HG03060 (cell line): ENCODE results near the gene KCNAB1.

Source experiments
- ATAC-seq: cut with Tn5 transposase; IDR thresholded peaks from one replicate; pipeline ENCODE4 v1.9.1; 2021; ENCODE audit warnings: low read depth, moderate number of reproducible peaks; ENCODE audit not compliant: unreplicated experiment

KCNAB1 gene

GRCh38 chr3:156300929-156301840, 180.8 kb downstream of the KCNAB1 start:
- no peak for ATAC-seq

GRCh38 chr3:156303001-156303707, 182.8 kb downstream of the KCNAB1 start:
- no peak for ATAC-seq

DNA sequence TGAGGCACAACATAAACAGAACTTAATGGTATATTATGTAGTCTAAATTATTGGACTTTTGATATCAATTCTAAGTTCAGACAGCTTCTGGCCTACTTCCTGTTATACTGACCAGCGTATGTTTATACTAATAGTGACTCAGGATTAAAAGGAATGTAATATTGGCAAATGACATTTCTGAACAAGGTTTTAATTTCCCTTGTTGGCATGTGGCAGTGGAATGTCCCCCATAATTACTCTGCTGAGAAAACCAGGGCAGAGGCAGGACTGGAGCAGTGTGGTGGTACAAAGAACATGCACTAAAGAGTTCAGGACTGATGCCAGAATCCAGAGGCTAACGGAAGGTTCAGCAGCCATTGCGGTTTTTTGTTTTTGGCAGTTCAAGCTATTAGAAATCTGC, 184.0 kb downstream of the KCNAB1 start:
- no peak for ATAC-seq

DNA sequence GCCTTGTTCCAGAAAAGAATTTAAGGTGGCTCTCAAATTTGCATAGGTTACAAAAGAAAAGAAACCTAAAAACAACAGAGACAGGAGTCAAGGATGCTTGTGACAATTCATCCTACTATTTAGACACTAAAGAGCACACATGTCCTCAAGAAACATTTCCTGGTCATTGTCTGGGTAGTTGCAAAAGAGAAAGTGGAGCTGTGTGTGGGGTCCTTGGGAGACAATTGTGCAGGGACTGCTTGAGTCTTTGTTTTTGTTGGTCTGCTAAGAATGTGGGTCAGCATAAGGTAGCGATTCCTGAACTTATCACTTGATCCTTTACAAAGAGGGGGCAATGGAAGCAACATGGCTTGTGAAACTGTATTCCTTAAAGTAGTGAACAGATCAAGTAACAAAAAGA, 185.3 kb downstream of the KCNAB1 start:
- ATAC-seq, result no peak

- no peak for ATAC-seq
Measured at GRCh38 chr3:156307704-156308103, 187.3 kb downstream of the KCNAB1 start.

DNA sequence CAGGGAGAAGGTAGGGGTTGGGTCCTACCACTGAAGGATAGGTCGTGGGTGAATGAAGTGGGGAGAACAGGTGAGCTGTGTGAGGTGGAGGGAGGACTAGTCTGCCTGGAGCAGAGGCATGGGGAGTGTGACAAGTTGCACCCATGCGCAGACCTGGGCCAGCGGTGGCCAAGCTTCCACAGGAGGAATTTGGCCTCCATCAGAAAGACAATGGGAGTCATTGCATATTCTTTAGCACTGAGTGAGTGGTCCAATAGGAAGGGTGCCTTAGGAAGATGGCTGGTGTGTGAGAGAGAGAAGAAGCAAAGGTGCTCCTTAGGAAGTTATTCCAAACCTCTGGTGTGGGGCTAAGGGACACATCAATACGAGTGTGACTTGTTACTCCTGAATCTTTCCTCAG, 191.1 kb downstream of the KCNAB1 start:
- no peak for ATAC-seq

DNA sequence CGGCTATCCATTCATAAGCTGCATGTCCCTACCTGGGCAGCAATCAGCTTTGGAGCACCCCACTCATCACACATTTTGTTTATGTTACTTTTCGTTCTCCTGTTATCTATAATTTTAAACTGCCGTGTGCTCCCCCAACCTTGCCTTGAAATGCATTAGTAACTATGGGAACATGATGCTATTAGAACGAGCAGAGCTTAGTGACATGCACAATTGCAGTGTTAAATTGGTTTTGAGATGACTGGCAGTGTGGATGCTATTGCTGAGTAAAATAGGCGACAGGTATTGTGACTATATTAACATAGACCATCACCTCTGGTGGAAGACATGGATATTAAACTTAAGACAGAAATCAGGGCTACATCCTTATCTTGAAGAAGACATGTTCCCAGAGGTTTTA, 191.6 kb downstream of the KCNAB1 start:
- ATAC-seq, result no peak

- ATAC-seq, result no peak
Measured at GRCh38 chr3:156316076-156316475, 195.7 kb downstream of the KCNAB1 start.

GRCh38 chr3:156317462-156318074, 197.2 kb downstream of the KCNAB1 start:
- no peak for ATAC-seq

DNA sequence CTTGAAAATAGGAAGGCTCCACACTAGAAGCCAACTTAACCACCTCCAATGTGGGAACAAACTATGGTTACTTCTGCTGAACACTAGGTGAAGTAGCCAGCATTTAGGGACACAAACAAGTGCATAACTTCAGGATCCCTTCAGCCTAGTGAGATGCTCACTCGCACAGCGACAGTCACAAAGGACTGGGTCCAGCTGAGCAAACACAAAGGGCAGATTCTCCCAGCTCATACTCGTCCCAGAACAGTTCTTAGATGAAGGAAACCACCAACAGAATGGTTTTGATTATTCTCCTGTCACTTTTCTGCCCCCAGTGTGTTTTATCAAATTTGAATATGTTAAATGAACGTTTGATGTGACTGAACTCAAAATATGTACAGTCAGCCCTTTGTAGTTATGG, 201.6 kb downstream of the KCNAB1 start:
- no peak for ATAC-seq

DNA sequence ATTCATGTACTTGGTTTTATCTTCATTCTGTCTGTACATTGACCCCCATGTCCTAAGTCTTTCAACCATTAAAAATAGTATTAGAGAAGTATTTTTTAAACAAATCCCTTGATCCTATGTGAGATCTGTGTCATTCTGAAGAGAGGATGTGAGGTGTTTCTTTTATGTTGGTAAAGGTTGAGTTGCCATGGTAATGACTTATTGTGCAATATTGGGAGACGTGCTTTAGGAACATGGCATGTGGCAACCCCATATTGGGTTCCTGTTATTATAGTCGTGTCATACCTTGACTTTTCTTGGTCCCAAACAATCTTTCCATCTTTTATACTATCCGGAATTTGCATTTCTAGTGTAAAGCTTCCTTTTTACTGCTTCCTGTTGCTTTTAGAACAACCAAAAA, 203.1 kb downstream of the KCNAB1 start:
- no peak for ATAC-seq

GRCh38 chr3:156330415-156330814, 210.0 kb downstream of the KCNAB1 start:
- no peak for ATAC-seq

GRCh38 chr3:156332304-156332703, 211.9 kb downstream of the KCNAB1 start:
- ATAC-seq, result no peak

GRCh38 chr3:156334841-156335545, 214.6 kb downstream of the KCNAB1 start:
- no peak for ATAC-seq

DNA sequence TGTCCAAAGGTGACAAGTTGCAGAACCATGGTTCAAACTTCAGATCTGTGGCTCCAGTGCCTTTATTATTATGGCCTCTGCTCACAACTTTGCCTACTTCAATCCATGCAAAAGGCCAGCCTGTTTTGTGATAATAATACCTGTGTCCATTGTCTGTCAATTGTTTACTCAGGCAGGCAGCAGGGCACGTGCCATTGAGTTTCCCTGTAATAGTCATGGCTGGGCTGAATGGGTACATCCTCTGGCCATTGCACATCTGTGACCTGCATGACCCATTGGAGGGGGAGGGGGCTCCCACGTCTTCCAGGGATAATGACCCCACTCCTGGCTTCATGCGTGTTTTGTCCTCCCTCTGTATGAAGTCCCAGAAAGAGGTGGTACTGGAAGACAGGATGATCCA, 219.1 kb downstream of the KCNAB1 start:
- ATAC-seq, result no peak

- ATAC-seq, result no peak
Measured at GRCh38 chr3:156341332-156341731, 221.0 kb downstream of the KCNAB1 start.

DNA sequence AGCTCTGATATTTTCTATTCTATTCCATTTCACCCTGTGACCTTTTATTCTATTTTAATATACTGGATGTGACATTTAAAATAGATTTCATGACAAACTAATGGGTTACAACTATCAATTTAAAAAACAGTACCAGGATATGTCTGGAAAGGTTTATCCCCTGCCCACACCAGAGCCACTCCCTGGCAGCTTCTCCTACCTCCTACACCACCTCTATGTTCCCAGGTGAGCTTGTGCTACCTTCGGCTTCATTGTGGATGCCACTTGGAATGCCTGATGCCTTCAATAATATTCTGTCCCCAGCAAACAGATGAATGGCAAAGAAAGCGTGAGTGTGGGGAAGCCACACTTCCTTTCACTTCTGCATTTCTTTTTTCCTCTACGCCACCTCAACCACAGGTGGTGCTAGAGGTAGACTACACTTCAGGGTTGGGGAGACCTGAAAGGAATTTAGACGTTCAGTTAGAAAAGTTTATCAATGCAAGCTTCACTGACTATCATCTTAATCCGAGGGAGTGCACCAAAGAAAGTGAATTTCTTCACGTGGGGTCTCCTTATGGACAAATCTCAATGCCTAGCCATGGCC, 221.5 kb downstream of the KCNAB1 start:
- ATAC-seq, result peak; percentile 99

DNA sequence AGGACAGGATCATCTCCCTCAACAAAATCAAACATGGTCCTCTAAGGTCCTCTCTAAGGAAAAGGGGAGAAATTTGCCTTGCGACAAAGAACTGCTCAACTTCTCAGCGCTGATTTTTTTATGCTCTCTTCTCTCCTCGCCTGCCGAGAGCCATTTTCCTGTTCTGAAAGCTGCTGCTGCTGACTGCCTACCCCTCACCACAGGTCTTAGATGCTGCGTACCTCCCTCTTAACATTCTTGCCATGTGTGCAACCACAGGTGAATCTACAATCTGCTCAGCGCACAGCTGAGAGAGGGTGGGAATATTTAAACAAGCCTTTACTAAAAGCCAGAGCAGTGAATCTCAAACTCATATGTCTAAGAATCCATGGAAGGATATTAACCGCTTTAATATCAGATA, 223.8 kb downstream of the KCNAB1 start:
- ATAC-seq, result no peak

GRCh38 chr3:156349111-156349510, 228.7 kb downstream of the KCNAB1 start:
- ATAC-seq, result no peak

DNA sequence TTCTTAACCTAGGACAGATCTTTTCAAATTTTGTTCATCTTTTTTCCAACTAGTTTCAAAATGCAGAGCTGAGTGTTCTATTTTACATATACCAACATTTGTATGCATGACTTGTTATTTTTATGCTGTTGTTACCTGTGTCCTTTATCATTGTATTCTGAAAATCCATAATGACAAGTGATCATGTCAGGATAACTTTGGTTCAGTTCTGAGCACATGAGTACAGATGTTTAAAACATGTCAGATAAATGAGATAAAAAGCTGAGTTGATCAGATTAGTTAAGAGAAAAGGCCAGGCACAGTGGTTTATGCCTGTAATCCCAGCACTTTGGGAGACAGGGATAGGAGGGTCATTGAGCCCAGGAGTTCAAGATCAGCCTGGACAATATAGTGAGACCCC, 229.6 kb downstream of the KCNAB1 start:
- ATAC-seq, result no peak
